SJSA1 (cell line): ENCODE measurements around the gene SLC26A2. TPM values are rescaled to one million over a fixed set of nuclear protein-coding genes. Genes with fewer than 3 reads are reported as not detected.

Experiments used
- DNase-seq, 2 experiments: peaks; one replicate each; pipeline ENCODE4 v3.0.0-alpha.2; 2015 to 2020; ENCODE audit warnings: low spot score in 2 of 2, low read depth in 1 of 2
- H3K27ac ChIP-seq: fragments of 250-450 bp; sonication (Bioruptor Pico); 2 replicates; pipeline ENCODE4 v1.5.1; 2020; ENCODE audit warnings: mild to moderate bottlenecking, moderate library complexity
- H3K27me3 ChIP-seq: fragments of 250-450 bp; sonication (Bioruptor Pico); replicated peaks from 2 replicates; pipeline ENCODE4 v1.5.1; 2020; ENCODE audit warnings: mild to moderate bottlenecking, moderate library complexity
- H3K36me3 ChIP-seq: fragments of 250-450 bp; sonication (Bioruptor Pico); 2 replicates; pipeline ENCODE4 v1.5.1; 2020; ENCODE audit warnings: mild to moderate bottlenecking
- H3K4me1 ChIP-seq: fragments of 250-450 bp; sonication (Bioruptor Pico); replicated peaks from 2 replicates; pipeline ENCODE4 v1.6.1; 2021; ENCODE audit warnings: mild to moderate bottlenecking
- H3K4me3 ChIP-seq: fragments of 250-450 bp; sonication (Bioruptor Pico); 2 replicates; pipeline ENCODE4 v1.5.1; 2020; ENCODE audit warnings: mild to moderate bottlenecking
- H3K9me3 ChIP-seq: fragments of 250-450 bp; sonication (Bioruptor Pico); replicated peaks from 2 replicates; pipeline ENCODE4 v1.5.1; 2020; ENCODE audit warnings: mild to moderate bottlenecking
- total RNA-seq: library from RNA; depleted of rRNA; stranded (reverse); fragments of >200 nt; shearing (Covaris generic); gene quantifications from 2 replicates; pipeline ENCODE4 v1.2.3, GENCODE V29; 2014

SLC26A2 gene
- total RNA-seq, 1 experiment from 2014 or later: 39.0 TPM

- no peak overlapping the region for H3K4me3 ChIP-seq
- no peak for DNase-seq
- H3K27me3 ChIP-seq: no peaks in the 10 kb centered on the region
- H3K9me3 ChIP-seq: no peaks in the 10 kb centered on the region
- H3K27ac ChIP-seq: no peak overlapping the region
- peaks cover 21% of the 10 kb centered on the region for H3K36me3 ChIP-seq
- peaks cover 33% of the 10 kb centered on the region for H3K4me1 ChIP-seq
Observed at GRCh38 chr5:149995385-149996204, 35.0 kb downstream of the SLC26A2 start.

- H3K9me3 ChIP-seq: no peaks in the 10 kb centered on the region
- H3K4me1 ChIP-seq: peaks cover 33% of the 10 kb centered on the region
- no peak overlapping the region for H3K27ac ChIP-seq
- peaks cover 25% of the 10 kb centered on the region for H3K36me3 ChIP-seq
- no peak for DNase-seq
- no peaks in the 10 kb centered on the region for H3K27me3 ChIP-seq
- H3K4me3 ChIP-seq: no peak overlapping the region
Observed at GRCh38 chr5:149996205-149996890, 35.8 kb downstream of the SLC26A2 start.

GRCh38 chr5:149998281-149998680 is 37.7 kb downstream of the SLC26A2 start:
- H3K27ac ChIP-seq: no peak overlapping the region
- H3K4me3 ChIP-seq: no peak overlapping the region
- peaks cover 37% of the 10 kb centered on the region for H3K4me1 ChIP-seq
- no peak for DNase-seq
- H3K27me3 ChIP-seq: no peaks in the 10 kb centered on the region
- no peaks in the 10 kb centered on the region for H3K9me3 ChIP-seq
- peaks cover 40% of the 10 kb centered on the region for H3K36me3 ChIP-seq

GRCh38 chr5:149999359-149999758 is 38.8 kb downstream of the SLC26A2 start:
- H3K27ac ChIP-seq: no peak overlapping the region
- H3K4me1 ChIP-seq: peaks cover 28% of the 10 kb centered on the region
- H3K9me3 ChIP-seq: no peaks in the 10 kb centered on the region
- peak overlapping the region; percentile 90 for H3K4me3 ChIP-seq
- H3K36me3 ChIP-seq: peaks cover 46% of the 10 kb centered on the region
- DNase-seq: no peak
- no peaks in the 10 kb centered on the region for H3K27me3 ChIP-seq

- H3K36me3 ChIP-seq: peaks cover 49% of the 10 kb centered on the region
- peaks cover 27% of the 10 kb centered on the region for H3K4me1 ChIP-seq
- peak overlapping the region; percentile 90 for H3K4me3 ChIP-seq
- H3K27me3 ChIP-seq: no peaks in the 10 kb centered on the region
- peak overlapping the region; percentile 83 for H3K27ac ChIP-seq
- no peaks in the 10 kb centered on the region for H3K9me3 ChIP-seq
- DNase-seq: no peak
Observed at GRCh38 chr5:149999866-150000255, 39.3 kb downstream of the SLC26A2 start.

GRCh38 chr5:150000256-150000989 is 39.9 kb downstream of the SLC26A2 start, which contains the start of the genes HMGXB3 and TIGD6:
Gene HMGXB3 (plus strand): TSS chr5:150000739. CDS start chr5:150004853, 4,114 bp downstream.
Gene TIGD6 (minus strand): TSS chr5:150000654. CDS start chr5:149996348, 4,306 bp downstream.
- DNase-seq: peak; percentile 94 to 98
- peaks cover 25% of the 10 kb centered on the region for H3K4me1 ChIP-seq
- H3K27me3 ChIP-seq: no peaks in the 10 kb centered on the region

GRCh38 chr5:150000990-150001659 is 40.6 kb downstream of the SLC26A2 start:
- Histone ChIP-seq H3K9me3 (no peaks in the 10 kb centered on the region), H3K4me1 (peaks cover 25% of the 10 kb centered on the region), H3K27ac (peak overlapping the region; percentile 83), H3K4me3 (peak overlapping the region; percentile 90), H3K27me3 (no peaks in the 10 kb centered on the region), H3K36me3 (peaks cover 50% of the 10 kb centered on the region)
- DNase-seq: peak; percentile 64 to 71

More at GRCh38 chr5:150000256-150000989, 39.9 kb downstream of the SLC26A2 start, which contains the start of the genes HMGXB3 and TIGD6:
- peak within 1 kb of the TSS; percentile 83 for H3K27ac ChIP-seq
- peak within 1 kb of the TSS; percentile 90 for H3K4me3 ChIP-seq
- H3K9me3 ChIP-seq: no peaks in the 10 kb centered on the region
- peaks cover 48% of the 10 kb centered on the region for H3K36me3 ChIP-seq

- DNase-seq: peak; percentile 75 to 77
- Histone ChIP-seq H3K9me3 (no peaks in the 10 kb centered on the region), H3K36me3 (peaks cover 57% of the 10 kb centered on the region), H3K27me3 (no peaks in the 10 kb centered on the region), H3K4me1 (peaks cover 25% of the 10 kb centered on the region), H3K27ac (peak overlapping the region; percentile 83), H3K4me3 (peak overlapping the region; percentile 90)
Observed at GRCh38 chr5:150001660-150002486, 41.3 kb downstream of the SLC26A2 start.

- no peaks in the 10 kb centered on the region for H3K9me3 ChIP-seq
- no peak overlapping the region for H3K27ac ChIP-seq
- H3K4me1 ChIP-seq: peaks cover 15% of the 10 kb centered on the region
- no peaks in the 10 kb centered on the region for H3K27me3 ChIP-seq
- H3K4me3 ChIP-seq: no peak overlapping the region
- no peak for DNase-seq
- H3K36me3 ChIP-seq: peaks cover 89% of the 10 kb centered on the region
Observed at GRCh38 chr5:150006318-150006717, 45.8 kb downstream of the SLC26A2 start.

- Histone ChIP-seq H3K9me3 (no peaks in the 10 kb centered on the region), H3K4me1 (peaks cover 12% of the 10 kb centered on the region), H3K4me3 (no peak overlapping the region), H3K27me3 (no peaks in the 10 kb centered on the region), H3K36me3 (peaks cover 91% of the 10 kb centered on the region), H3K27ac (no peak overlapping the region)
- no peak for DNase-seq
Observed at GRCh38 chr5:150007050-150007449, 46.5 kb downstream of the SLC26A2 start.

- DNase-seq: no peak
- Histone ChIP-seq H3K36me3 (peaks cover 96% of the 10 kb centered on the region), H3K4me1 (peaks cover 2% of the 10 kb centered on the region; the same call in 1 of the 2 replicates), H3K9me3 (no peaks in the 10 kb centered on the region; the same call in 1 of the 2 replicates), H3K4me3 (no peak overlapping the region), H3K27me3 (no peaks in the 10 kb centered on the region), H3K27ac (no peak overlapping the region)
Observed at GRCh38 chr5:150009671-150010387, 49.3 kb downstream of the SLC26A2 start.

- DNase-seq: no peak
- no peaks in the 10 kb centered on the region for H3K4me1 ChIP-seq
- peaks cover 97% of the 10 kb centered on the region for H3K36me3 ChIP-seq
- H3K9me3 ChIP-seq: peaks cover 12% of the 10 kb centered on the region; the same call in 1 of the 2 replicates
- H3K27me3 ChIP-seq: no peaks in the 10 kb centered on the region
- no peak overlapping the region for H3K27ac ChIP-seq
- H3K4me3 ChIP-seq: no peak overlapping the region
Observed at GRCh38 chr5:150013931-150014330, 53.4 kb downstream of the SLC26A2 start.
